Liver (tissue), 3 donors: ENCODE results near the gene TCHP.

Source experiments
- CTCF ChIP-seq: fragments of 150-350 bp; IDR thresholded peaks from 2 replicates; pipeline ENCODE4 v1.5.1; 2017; ENCODE audit warnings: improper control_type of control experiment, low read depth, low read length; ENCODE audit not compliant: missing input control
- EGR1 ChIP-seq, 2 donors: IDR thresholded peaks; 2 replicates each; pipeline ENCODE4 v1.6.1; 2016 to 2018; ENCODE audit warnings: antibody characterized with exemption in 2 of 2, low read depth in 2 of 2
- MAX ChIP-seq: IDR thresholded peaks from 2 replicates; pipeline ENCODE4 v1.6.1; 2016; ENCODE audit warnings: antibody characterized with exemption
- REST ChIP-seq: IDR thresholded peaks from 2 replicates; pipeline ENCODE4 v1.6.1; 2016; ENCODE audit warnings: antibody characterized with exemption, mild to moderate bottlenecking
- RXRA ChIP-seq, 2 donors: IDR thresholded peaks; 2 replicates each; pipeline ENCODE4 v1.6.1; 2017 to 2018; ENCODE audit warnings: antibody characterized with exemption in 2 of 2, mild to moderate bottlenecking in 1 of 2
- SP1 ChIP-seq: IDR thresholded peaks from 2 replicates; pipeline ENCODE4 v1.6.1; 2018; ENCODE audit warnings: antibody characterized with exemption, mild to moderate bottlenecking
- TAF1 ChIP-seq: conservative IDR thresholded peaks from 2 replicates; pipeline ENCODE4 v1.6.1; 2016; ENCODE audit warnings: antibody characterized with exemption, mild to moderate bottlenecking
- TF ChIP-seq, protein P1 (sequence below): IDR thresholded peaks from 2 replicates; pipeline ENCODE4 v1.6.1; 2016; ENCODE audit warnings: antibody characterized with exemption
- donor health status: healthy.
- donor health status: healthy.

DNA sequence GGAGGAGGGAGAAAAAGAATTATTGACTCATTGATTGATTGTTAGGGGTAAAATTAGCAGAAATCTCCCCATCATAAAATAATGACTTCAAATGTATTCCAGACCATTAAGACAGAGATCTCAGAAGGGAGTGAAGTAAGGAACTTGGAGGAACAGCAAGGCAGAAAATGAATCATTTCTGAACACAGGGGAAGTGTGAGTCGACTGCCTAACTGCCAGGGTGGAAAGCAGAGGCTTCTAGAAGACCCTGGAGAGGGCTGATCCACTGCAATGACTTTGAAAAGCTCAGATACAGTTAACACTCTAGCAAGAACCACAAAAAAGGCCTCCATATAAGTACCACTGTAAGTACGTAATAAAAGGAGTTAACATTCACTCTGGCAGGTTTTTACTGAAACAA lies 29.4 kb upstream of the TCHP start:
- no peak for TF ChIP-seq CTCF
- TF ChIP-seq TAF1 = no peak
- TF ChIP-seq MAX = no peak
- TF ChIP-seq, protein P1, sequence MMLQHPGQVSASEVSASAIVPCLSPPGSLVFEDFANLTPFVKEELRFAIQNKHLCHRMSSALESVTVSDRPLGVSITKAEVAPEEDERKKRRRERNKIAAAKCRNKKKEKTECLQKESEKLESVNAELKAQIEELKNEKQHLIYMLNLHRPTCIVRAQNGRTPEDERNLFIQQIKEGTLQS = no peak
- TF ChIP-seq EGR1 (IDR thresholded peaks at IDR 0.05; ENCODE audit: low read depth in 2 of 2) = no peak
- no peak for TF ChIP-seq SP1
- no peak for TF ChIP-seq REST
- no peak for TF ChIP-seq RXRA (IDR thresholded peaks at IDR 0.05)
